Uterus (tissue), 2 donors: ENCODE results near the gene CITED4.

Source experiments
- CTCF ChIP-seq, 4 experiments: fragments of 200-600 bp in 2 of 4; fragments of 450-650 bp in 2 of 4; sonication (generic) in 2 of 4; IDR thresholded peaks; one replicate each; pipeline ENCODE4 v1.5.1; 2016 to 2019; ENCODE audit warnings: antibody characterized with exemption in 4 of 4, mild to moderate bottlenecking in 2 of 4, moderate library complexity in 1 of 4
- POLR2A ChIP-seq, 2 donors: fragments of 450-650 bp; IDR thresholded peaks; one replicate each; pipeline ENCODE4 v1.6.1; 2016; ENCODE audit warnings: antibody characterized with exemption in 2 of 2, mild to moderate bottlenecking in 1 of 2, moderate library complexity in 1 of 2

GRCh38 chr1:40824591-40825434 lies 37.4 kb downstream of the CITED4 start:
- no peak for TF ChIP-seq CTCF (IDR thresholded peaks at IDR 0.05)
- TF ChIP-seq POLR2A (IDR thresholded peaks at IDR 0.05), result no peak
